Left renal cortex interstitium (tissue), 4 donors: ENCODE measurements around the gene SNX9. TPM values are rescaled to one million over a fixed set of nuclear protein-coding genes. Genes with fewer than 3 reads are reported as not detected.
"Not testable (repeated sequence)": the region's sequence is repeated elsewhere in the genome, so short reads cannot be mapped to it uniquely, and the experiment has no call there.

Experiments
- DNase-seq, 4 donors: peaks; one replicate each; pipeline ENCODE4 v3.0.0-alpha.2; 2013; ENCODE audit warnings: low read depth in 4 of 4, low spot score in 2 of 4, missing footprints in 1 of 4
- polyA plus RNA-seq, 4 donors: library from polyadenylated mRNA; unstranded; fragments of 120-200 nt; gene quantifications; one replicate each; pipeline ENCODE4 v1.2.1, GENCODE V29; 2013; ENCODE audit not compliant: insufficient read length in 4 of 4

The SNX9 gene
- polyA plus RNA-seq, 4 donors: 40.3 to 45.3 (median 42.4) TPM

GRCh38 chr6:157908369-157909281 lies 85.6 kb downstream of the SNX9 start:
- DNase-seq: no peak

GRCh38 chr6:157909282-157909664 lies 86.2 kb downstream of the SNX9 start:
- no peak for DNase-seq

GRCh38 chr6:157911278-157911677 lies 88.2 kb downstream of the SNX9 start:
- no peak for DNase-seq

- no peak for DNase-seq
These were observed 88.7 kb downstream of the SNX9 start for GRCh38 chr6:157911786-157912185.

GRCh38 chr6:157912326-157912725 lies 89.3 kb downstream of the SNX9 start:
- DNase-seq: no peak

GRCh38 chr6:157921685-157922367 lies 98.8 kb downstream of the SNX9 start:
- no peak for DNase-seq

- no peak for DNase-seq
These were observed 102.7 kb downstream of the SNX9 start for GRCh38 chr6:157925771-157926170.

GRCh38 chr6:157927011-157927410 lies 104.0 kb downstream of the SNX9 start:
- no peak for DNase-seq

- DNase-seq: no peak
These were observed 105.4 kb downstream of the SNX9 start for GRCh38 chr6:157928428-157928827.

- DNase-seq: no peak
These were observed 106.0 kb downstream of the SNX9 start for GRCh38 chr6:157929076-157929475.

- no peak for DNase-seq
These were observed 106.8 kb downstream of the SNX9 start for GRCh38 chr6:157929765-157930319.

- no peak for DNase-seq
These were observed 112.7 kb downstream of the SNX9 start for GRCh38 chr6:157935786-157936185.

GRCh38 chr6:157937318-157937717 lies 114.3 kb downstream of the SNX9 start:
- DNase-seq: no peak

GRCh38 chr6:157937916-157938315 lies 114.9 kb downstream of the SNX9 start:
- no peak for DNase-seq

GRCh38 chr6:157940375-157941036 lies 117.5 kb downstream of the SNX9 start:
- DNase-seq: not testable (repeated sequence)

- DNase-seq: no peak
These were observed 118.2 kb downstream of the SNX9 start for GRCh38 chr6:157941101-157941863.

GRCh38 chr6:157942351-157942750 lies 119.3 kb downstream of the SNX9 start:
- no peak for DNase-seq

- DNase-seq: no peak
These were observed 120.4 kb downstream of the SNX9 start for GRCh38 chr6:157943249-157943963.

- no peak for DNase-seq
These were observed 120.9 kb downstream of the SNX9 start for GRCh38 chr6:157943964-157944283.
